Nephron (organoid): ENCODE data around the gene PPP6R1.

Source experiments
- H3K27ac Mint-ChIP-seq, 3 experiments: 2 replicates each; pipeline ENCODE4 v1.8.0; 2020; ENCODE audit warnings: mixed read lengths in 3 of 3, mild to moderate bottlenecking in 2 of 3, moderate library complexity in 1 of 3
- H3K27me3 Mint-ChIP-seq: 2 replicates; pipeline ENCODE4 v1.8.0; 2021; ENCODE audit warnings: low read depth, mild to moderate bottlenecking, moderate library complexity, mixed read lengths
- H3K36me3 Mint-ChIP-seq: 2 replicates; pipeline ENCODE4 v1.8.0; 2020; ENCODE audit warnings: low read depth, mixed read lengths
- H3K4me1 Mint-ChIP-seq: 2 replicates; pipeline ENCODE4 v1.8.0; 2020; ENCODE audit warnings: mixed read lengths
- H3K4me3 Mint-ChIP-seq, 3 experiments: 2 replicates each; pipeline ENCODE4 v1.8.0; 2020; ENCODE audit warnings: mild to moderate bottlenecking in 3 of 3, mixed read lengths in 3 of 3, moderate library complexity in 2 of 3
- H3K9me3 Mint-ChIP-seq: 2 replicates; pipeline ENCODE4 v1.8.0; 2020; ENCODE audit warnings: mixed read lengths
- CTCF ChIP-seq, 3 experiments: fragments of 200-600 bp; sonication (generic); IDR thresholded peaks; one replicate each; pipeline ENCODE4 v1.5.0; 2021; ENCODE audit warnings: antibody characterized with exemption in 3 of 3; ENCODE audit not compliant: unreplicated experiment in 3 of 3

PPP6R1 gene, protein sequence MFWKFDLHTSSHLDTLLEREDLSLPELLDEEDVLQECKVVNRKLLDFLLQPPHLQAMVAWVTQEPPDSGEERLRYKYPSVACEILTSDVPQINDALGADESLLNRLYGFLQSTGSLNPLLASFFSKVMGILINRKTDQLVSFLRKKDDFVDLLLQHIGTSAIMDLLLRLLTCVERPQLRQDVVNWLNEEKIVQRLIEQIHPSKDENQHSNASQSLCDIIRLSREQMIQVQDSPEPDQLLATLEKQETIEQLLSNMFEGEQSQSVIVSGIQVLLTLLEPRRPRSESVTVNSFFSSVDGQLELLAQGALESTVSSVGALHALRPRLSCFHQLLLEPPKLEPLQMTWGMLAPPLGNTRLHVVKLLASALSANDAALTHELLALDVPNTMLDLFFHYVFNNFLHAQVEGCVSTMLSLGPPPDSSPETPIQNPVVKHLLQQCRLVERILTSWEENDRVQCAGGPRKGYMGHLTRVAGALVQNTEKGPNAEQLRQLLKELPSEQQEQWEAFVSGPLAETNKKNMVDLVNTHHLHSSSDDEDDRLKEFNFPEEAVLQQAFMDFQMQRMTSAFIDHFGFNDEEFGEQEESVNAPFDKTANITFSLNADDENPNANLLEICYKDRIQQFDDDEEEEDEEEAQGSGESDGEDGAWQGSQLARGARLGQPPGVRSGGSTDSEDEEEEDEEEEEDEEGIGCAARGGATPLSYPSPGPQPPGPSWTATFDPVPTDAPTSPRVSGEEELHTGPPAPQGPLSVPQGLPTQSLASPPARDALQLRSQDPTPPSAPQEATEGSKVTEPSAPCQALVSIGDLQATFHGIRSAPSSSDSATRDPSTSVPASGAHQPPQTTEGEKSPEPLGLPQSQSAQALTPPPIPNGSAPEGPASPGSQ

GRCh38 chr19:55258828-55259539 is at the start of gene PPP6R1:
Gene PPP6R1 (minus strand): TSS chr19:55259017. CDS start chr19:55247103, 11,914 bp downstream.
- Mint-ChIP-seq H3K27me3 (no peaks in the 10 kb centered on the region), H3K4me1 (peaks cover 43% of the 10 kb centered on the region)

DNA sequence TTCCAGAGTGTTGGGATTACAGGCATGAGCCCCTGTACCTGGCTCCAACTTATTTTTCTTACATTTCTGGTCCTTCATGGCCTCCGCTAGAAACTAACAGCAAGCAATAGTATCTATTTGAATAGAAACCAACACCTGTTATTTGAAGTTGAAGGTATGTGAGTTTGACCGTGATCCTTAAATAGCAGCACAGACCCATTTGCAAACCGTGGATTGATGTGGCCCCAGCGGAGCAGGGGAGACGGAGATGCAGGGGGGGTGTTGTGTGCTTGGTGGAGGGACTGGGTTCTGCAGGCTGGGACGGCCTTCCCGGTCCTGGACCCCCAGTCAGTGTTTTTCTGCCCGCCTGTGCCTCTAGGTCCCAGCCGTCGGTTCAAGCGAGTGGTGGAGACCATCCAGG is 49.5 kb upstream of the PPP6R1 start:
- H3K27me3 Mint-ChIP-seq = no peaks in the 10 kb centered on the region
- peaks cover 52% of the 10 kb centered on the region for H3K36me3 Mint-ChIP-seq
- peaks cover 10% of the 10 kb centered on the region for H3K4me1 Mint-ChIP-seq
- no peak for TF ChIP-seq CTCF (IDR thresholded peaks at IDR 0.05; ENCODE audit: unreplicated experiment in 3 of 3)
- no peaks in the 10 kb centered on the region for H3K9me3 Mint-ChIP-seq
- H3K4me3 Mint-ChIP-seq = no peak overlapping the region
- H3K27ac Mint-ChIP-seq = no peak overlapping the region

More at GRCh38 chr19:55258828-55259539, at the start of gene PPP6R1:
- Mint-ChIP-seq H3K27ac (peak within 1 kb of the TSS; percentile 98 to 100 (median 100)), H3K36me3 (peaks cover 6% of the 10 kb centered on the region), H3K9me3 (no peaks in the 10 kb centered on the region), H3K4me3 (peak within 1 kb of the TSS; percentile 98 to 100 (median 99))
- no peak for TF ChIP-seq CTCF (IDR thresholded peaks at IDR 0.05; ENCODE audit: unreplicated experiment in 3 of 3)

GRCh38 chr19:55306712-55307111 is 47.9 kb upstream of the PPP6R1 start:
- H3K4me3 Mint-ChIP-seq = no peak overlapping the region
- no peak for TF ChIP-seq CTCF (IDR thresholded peaks at IDR 0.05; ENCODE audit: unreplicated experiment in 3 of 3)

DNA sequence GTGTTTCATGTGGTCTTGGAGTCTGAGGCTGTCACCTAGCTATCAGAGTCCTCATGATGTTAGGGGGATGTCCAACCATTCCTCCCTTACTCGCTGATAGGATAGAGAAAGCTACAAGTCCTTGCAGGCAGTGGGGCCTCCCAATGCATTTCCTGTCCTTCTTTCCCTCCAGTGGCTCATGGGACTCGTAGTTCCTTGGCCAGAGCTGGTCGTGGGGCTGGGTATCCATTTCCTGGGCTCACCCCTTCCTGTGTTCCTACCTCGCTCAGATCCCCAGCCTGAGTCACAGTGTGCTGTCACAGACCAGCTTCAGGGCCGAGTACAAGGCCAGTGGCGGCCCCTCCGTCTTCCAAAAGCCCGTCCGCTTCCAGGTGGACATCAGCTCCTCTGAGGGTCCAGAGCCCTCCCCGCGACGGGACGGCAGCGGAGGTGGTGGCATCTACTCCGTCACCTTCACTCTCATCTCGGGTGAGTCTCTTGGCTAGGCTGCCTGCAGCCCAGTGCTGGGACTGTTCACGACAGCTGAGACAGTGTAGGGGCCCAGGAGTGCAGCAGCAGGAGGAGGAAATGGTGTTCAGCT is 47.3 kb upstream of the PPP6R1 start:
- Mint-ChIP-seq H3K27me3 (no peaks in the 10 kb centered on the region), H3K4me1 (peaks cover 5% of the 10 kb centered on the region)

More at GRCh38 chr19:55306712-55307111, 47.9 kb upstream of the PPP6R1 start:
- Mint-ChIP-seq H3K4me1 (peaks cover 5% of the 10 kb centered on the region), H3K36me3 (peaks cover 53% of the 10 kb centered on the region), H3K27me3 (no peaks in the 10 kb centered on the region), H3K27ac (no peak overlapping the region), H3K9me3 (no peaks in the 10 kb centered on the region)

More for the DNA sequence above, 47.3 kb upstream of the PPP6R1 start:
- Mint-ChIP-seq H3K9me3 (no peaks in the 10 kb centered on the region), H3K36me3 (peaks cover 53% of the 10 kb centered on the region), H3K27ac (peak overlapping the region in 1 of 3 experiments; percentile 77), H3K4me3 (no peak overlapping the region)
- TF ChIP-seq CTCF (IDR thresholded peaks at IDR 0.05; ENCODE audit: unreplicated experiment in 3 of 3) = no peak
